ENCODE data around the gene ANKFY1. TPM values are rescaled to one million over a fixed set of nuclear protein-coding genes. Genes with fewer than 3 reads are reported as not detected.

Gene ANKFY1
- total RNA-seq (2022; extraction: Qiagen RNA extraction; ENCODE audit: low read depth) = 26.0 to 38.1 TPM (median 35.6 TPM) in 5 replicates

DNA sequence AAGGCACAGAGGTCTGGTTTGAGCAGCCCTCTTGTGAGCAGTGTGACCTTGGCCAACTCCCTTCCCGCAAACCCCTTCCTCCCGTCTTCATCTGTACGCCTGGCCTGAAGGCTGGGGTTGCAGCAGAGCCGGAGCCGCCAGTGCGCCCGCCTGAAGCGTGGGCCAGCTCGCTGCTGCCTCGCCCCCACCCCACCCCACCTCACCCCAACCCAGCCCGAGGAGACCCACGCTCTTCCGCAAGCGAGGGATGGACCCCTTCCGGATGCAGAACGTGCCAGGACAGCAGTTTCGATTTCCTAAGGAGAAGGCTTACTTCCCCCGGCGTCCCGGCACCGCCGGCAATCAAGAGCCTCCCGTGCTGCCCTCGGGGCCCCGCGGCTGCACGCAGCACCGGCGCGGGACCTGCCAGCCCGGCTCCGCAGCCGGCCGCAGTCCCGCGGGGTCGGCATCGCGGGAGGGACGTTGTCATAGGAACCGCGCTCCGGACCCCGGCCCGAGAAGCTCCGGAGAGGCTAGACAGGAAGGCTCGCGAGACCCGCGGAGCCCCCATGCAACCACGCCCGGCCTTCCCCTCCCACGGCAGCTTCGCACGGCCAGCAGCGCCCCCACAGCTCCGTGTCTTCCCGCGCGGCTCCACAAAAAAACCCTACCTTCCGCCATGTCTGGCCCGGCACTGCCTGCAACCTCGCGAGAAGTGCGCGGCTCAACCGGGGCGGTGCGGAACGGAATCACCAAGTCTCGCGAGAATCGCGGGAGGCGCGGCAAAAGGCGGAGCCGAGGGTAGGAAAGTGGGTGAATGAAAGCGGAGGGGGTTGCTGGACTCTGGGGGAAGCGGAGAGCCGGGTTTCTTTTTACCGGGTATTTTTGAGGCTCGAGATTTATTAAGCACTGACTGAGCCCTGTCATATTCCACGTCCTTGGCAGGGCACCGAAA, at the start of gene ANKFY1:
Gene ANKFY1, minus strand, starts transcription at position 698 of the 934 bp plus-strand sequence. Its CDS starts 38 bp downstream, at position 660.

Other genes with a start within 250 kb of the ANKFY1 start
- 13.6 to 17.4 TPM (median 16.5 TPM) in 5 replicates for gene ZZEF1, start 120.9 kb downstream of the ANKFY1 start, total RNA-seq (2022; extraction: Qiagen RNA extraction; ENCODE audit: low read depth)
- gene CYB5D2, start 120.8 kb downstream of the ANKFY1 start, total RNA-seq (2022; extraction: Qiagen RNA extraction; ENCODE audit: low read depth) = 16.5 to 19.7 TPM (median 18.2 TPM) in 5 replicates
- gene UBE2G1, start 102.7 kb upstream of the ANKFY1 start, total RNA-seq (2022; extraction: Qiagen RNA extraction; ENCODE audit: low read depth) = 73.7 to 103 TPM (median 95.3 TPM) in 5 replicates
- gene SPNS3, start 170.0 kb upstream of the ANKFY1 start, total RNA-seq (2022; extraction: Qiagen RNA extraction; ENCODE audit: low read depth) = 0.05 to 0.13 TPM in 2 of 5 replicates, not detected in the others
- 6.7 to 14.2 TPM (median 10.1 TPM) in 5 replicates for gene SPNS2, start 234.9 kb upstream of the ANKFY1 start, total RNA-seq (2022; extraction: Qiagen RNA extraction; ENCODE audit: low read depth)